ENCODE measurements around the gene MGMT.

MGMT gene

GRCh38 chr10:129646973-129647372 lies 179.9 kb downstream of the MGMT start:
- no peak for TF ChIP-seq CTCF (IDR thresholded peaks at IDR 0.05; ENCODE audit: insufficient read depth, low read depth, low read length, missing control alignments)
- DNase-seq (ENCODE audit: low read depth): no peak
- no peak overlapping the region for H3K4me3 ChIP-seq (ENCODE audit: low read length)

- TF ChIP-seq CTCF (IDR thresholded peaks at IDR 0.05; ENCODE audit: insufficient read depth, low read depth, low read length, missing control alignments): no peak
- H3K4me3 ChIP-seq (ENCODE audit: low read length): no peak overlapping the region
- no peak for DNase-seq (ENCODE audit: low read depth)
Observed at GRCh38 chr10:129647590-129647989, 180.5 kb downstream of the MGMT start.

GRCh38 chr10:129648856-129649255 lies 181.8 kb downstream of the MGMT start:
- H3K4me3 ChIP-seq (ENCODE audit: low read length): no peak overlapping the region
- no peak for DNase-seq (ENCODE audit: low read depth)
- TF ChIP-seq CTCF (IDR thresholded peaks at IDR 0.05; ENCODE audit: insufficient read depth, low read depth, low read length, missing control alignments): no peak

GRCh38 chr10:129652021-129652420 lies 185.0 kb downstream of the MGMT start:
- H3K4me3 ChIP-seq (ENCODE audit: low read length): no peak overlapping the region
- no peak for DNase-seq (ENCODE audit: low read depth)
- no peak for TF ChIP-seq CTCF (IDR thresholded peaks at IDR 0.05; ENCODE audit: insufficient read depth, low read depth, low read length, missing control alignments)

GRCh38 chr10:129652521-129653201 lies 185.6 kb downstream of the MGMT start:
- no peak for TF ChIP-seq CTCF (IDR thresholded peaks at IDR 0.05; ENCODE audit: insufficient read depth, low read depth, low read length, missing control alignments)
- DNase-seq (ENCODE audit: low read depth): no peak

GRCh38 chr10:129653428-129653827 lies 186.4 kb downstream of the MGMT start:
- TF ChIP-seq CTCF (IDR thresholded peaks at IDR 0.05; ENCODE audit: insufficient read depth, low read depth, low read length, missing control alignments): no peak
- no peak overlapping the region for H3K4me3 ChIP-seq (ENCODE audit: low read length)
- no peak for DNase-seq (ENCODE audit: low read depth)

More at GRCh38 chr10:129652521-129653201, 185.6 kb downstream of the MGMT start:
- no peak overlapping the region for H3K4me3 ChIP-seq (ENCODE audit: low read length)

GRCh38 chr10:129653861-129654260 lies 186.8 kb downstream of the MGMT start:
- H3K4me3 ChIP-seq (ENCODE audit: low read length): no peak overlapping the region
- no peak for DNase-seq (ENCODE audit: low read depth)
- no peak for TF ChIP-seq CTCF (IDR thresholded peaks at IDR 0.05; ENCODE audit: insufficient read depth, low read depth, low read length, missing control alignments)
